MCF 10A (cell line): ENCODE measurements around the gene DHX34. TPM values are rescaled to one million over a fixed set of nuclear protein-coding genes. Genes with fewer than 3 reads are reported as not detected.

ENCODE experiments used
- BruUV-seq: library from RNA; stranded (reverse); fragments of 400-500 nt; replicated peaks from 2 replicates; lab custom pipeline; 2021; lab: Mats Ljungman, UMichigan
- CTCF ChIA-PET: fragments of 300-600 bp; sonication (Branson Sonifier 250); formaldehyde crosslinking; extraction: SDS; loops from one replicate; lab custom pipeline; 2021; ENCODE audit warnings: antibody characterized with exemption, inconsistent platforms; lab: Yijun Ruan, JAX
- POLR2A ChIA-PET: fragments of 300-600, 350-650 bp; sonication (Branson Sonifier 250); formaldehyde crosslinking; extraction: SDS; loops from one replicate; lab custom pipeline; 2020; ENCODE audit warnings: antibody characterized with exemption, inconsistent platforms; lab: Yijun Ruan, JAX
- DNase-seq: peaks from one replicate; pipeline ENCODE4 v3.0.0-alpha.2; 2018; ENCODE audit not compliant: unreplicated experiment
- H3K27ac Mint-ChIP-seq: one replicate; pipeline ENCODE4 v1.8.0; 2022; ENCODE audit warnings: mild to moderate bottlenecking, low read depth, mixed read lengths; ENCODE audit not compliant: unreplicated experiment
- H3K27me3 Mint-ChIP-seq: one replicate; pipeline ENCODE4 v1.8.0; 2022; ENCODE audit warnings: mixed read lengths; ENCODE audit not compliant: insufficient read depth, unreplicated experiment
- H3K36me3 Mint-ChIP-seq: one replicate; pipeline ENCODE4 v1.8.0; 2022; ENCODE audit warnings: mild to moderate bottlenecking, moderate library complexity, mixed read lengths; ENCODE audit not compliant: insufficient read depth, unreplicated experiment
- H3K4me1 Mint-ChIP-seq: one replicate; pipeline ENCODE4 v1.8.0; 2022; ENCODE audit warnings: mixed read lengths; ENCODE audit not compliant: insufficient read depth, unreplicated experiment
- H3K4me3 Mint-ChIP-seq: one replicate; pipeline ENCODE4 v1.8.0; 2022; ENCODE audit warnings: mild to moderate bottlenecking, moderate library complexity, mixed read lengths; ENCODE audit not compliant: unreplicated experiment
- H3K9me3 Mint-ChIP-seq: one replicate; pipeline ENCODE4 v1.8.0; 2022; ENCODE audit warnings: mixed read lengths; ENCODE audit not compliant: unreplicated experiment
- CTCF ChIP-seq: fragments of 200-600 bp; IDR thresholded peaks from one replicate; pipeline ENCODE4 v1.8.0; 2022; ENCODE audit warnings: antibody characterized with exemption, mild to moderate bottlenecking; ENCODE audit not compliant: unreplicated experiment
- intact Hi-C: fragments of 100-400 bp; cut with micrococcal nuclease; formaldehyde crosslinking; loops from 2 replicates; pipeline ENCODE4 v1.14.1; 2022
- total RNA-seq: library from RNA; stranded (reverse); gene quantifications from 2 replicates; pipeline ENCODE4 v1.2.3, GENCODE V29; 2022

The DHX34 gene
- total RNA-seq, 1 experiment from 2014 or later, result 34.7 TPM

DNA sequence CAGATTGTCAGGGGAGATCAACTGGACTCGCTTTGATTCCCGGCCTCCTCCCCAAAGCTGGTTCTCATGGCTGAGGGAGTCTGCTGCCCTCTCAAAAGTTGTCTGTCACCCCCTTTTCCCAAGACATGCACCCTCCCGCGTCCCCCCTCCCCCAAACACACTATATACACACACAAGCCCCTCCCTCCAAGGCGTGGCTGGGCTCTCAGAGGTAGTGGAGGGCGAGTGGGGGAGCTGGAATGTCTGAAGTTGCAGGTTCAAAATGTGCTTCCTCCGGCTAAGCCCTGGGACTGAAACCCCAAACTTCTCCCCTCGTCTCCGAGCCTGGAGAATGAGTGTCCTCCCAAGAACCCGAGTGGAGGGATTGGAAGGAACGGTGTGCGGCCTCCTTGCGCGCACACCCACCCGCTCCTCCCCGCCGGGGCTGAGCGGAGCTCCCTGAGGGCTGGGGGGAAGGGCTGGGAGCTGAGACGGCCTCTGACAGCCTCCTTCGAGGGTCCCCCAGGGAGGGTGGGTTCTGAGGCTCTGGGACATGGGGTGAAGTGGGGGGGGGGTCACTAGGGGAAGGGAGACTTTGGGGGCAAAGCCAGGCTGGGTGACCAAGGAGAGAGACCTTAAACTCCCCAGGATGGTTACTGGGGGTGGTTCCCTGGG lies 80.2 kb downstream of the DHX34 start:
- H3K4me1 Mint-ChIP-seq, result no peaks in the 10 kb centered on the region
- ChIA-PET CTCF (interaction anchor here (1.0 to 2.0 kb wide), 7 partner anchors 7 to 283 kb away, joined by 3 to 17 read pairs (median 5); no protein-coding TSS in a partner anchor), POLR2A (interaction anchor here (1.0 to 1.1 kb wide), 2 partner anchors 87 to 314 kb away, joined by 3 to 5 read pairs; no protein-coding TSS in a partner anchor)
- no TSS peak for BruUV-seq
- no peak overlapping the region for H3K4me3 Mint-ChIP-seq
- intact Hi-C loops, result no loop called here
- H3K36me3 Mint-ChIP-seq, result no peaks in the 10 kb centered on the region
- H3K27ac Mint-ChIP-seq, result no peak overlapping the region
- H3K9me3 Mint-ChIP-seq, result no peaks in the 10 kb centered on the region
- TF ChIP-seq CTCF, result no peak
- no peaks in the 10 kb centered on the region for H3K27me3 Mint-ChIP-seq
- DNase-seq, result no peak

- Mint-ChIP-seq H3K9me3 (no peaks in the 10 kb centered on the region), H3K27me3 (no peaks in the 10 kb centered on the region), H3K27ac (no peak overlapping the region), H3K4me1 (no peaks in the 10 kb centered on the region), H3K4me3 (no peak overlapping the region), H3K36me3 (no peaks in the 10 kb centered on the region)
- BruUV-seq, result no TSS peak
- CTCF ChIA-PET, result interaction anchor here (0.6 to 1.2 kb wide), 3 partner anchors 69 to 148 kb away, joined by 3 to 7 read pairs (median 6); no protein-coding TSS in a partner anchor
- POLR2A ChIA-PET, result no interaction called here
- no peak for TF ChIP-seq CTCF
- intact Hi-C loops, result no loop called here
- no peak for DNase-seq
These were observed 81.1 kb downstream of the DHX34 start for GRCh38 chr19:47430041-47430802.

DNA sequence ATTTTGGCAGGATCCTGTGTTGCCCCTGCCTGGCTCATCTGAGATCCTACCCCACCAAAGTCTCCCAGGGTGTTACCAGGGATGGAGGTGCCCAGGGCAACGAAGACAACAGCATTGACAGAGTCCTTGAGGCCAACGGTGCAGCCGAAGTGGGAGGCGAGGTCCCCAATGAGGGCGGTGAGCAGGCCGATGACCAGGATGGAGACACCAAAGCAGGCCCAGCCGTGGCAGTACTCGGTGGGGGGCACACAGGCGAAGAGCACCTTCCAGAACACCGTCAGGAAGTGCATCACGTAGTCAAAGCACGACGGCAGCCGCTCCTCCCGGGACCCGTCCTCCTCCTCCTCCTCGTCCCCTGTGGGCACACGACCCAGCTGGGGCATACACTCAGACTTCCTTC lies 83.0 kb downstream of the DHX34 start:
- BruUV-seq, result no TSS peak
- intact Hi-C loops, result no loop called here
- Mint-ChIP-seq H3K4me1 (no peaks in the 10 kb centered on the region), H3K4me3 (no peak overlapping the region), H3K27me3 (peaks cover 11% of the 10 kb centered on the region), H3K36me3 (no peaks in the 10 kb centered on the region), H3K27ac (no peak overlapping the region), H3K9me3 (no peaks in the 10 kb centered on the region)
- CTCF ChIA-PET, result interaction anchor here (0.7 to 8.5 kb wide), 7 partner anchors 9 to 281 kb away, joined by 3 to 127 read pairs (median 6); partner anchors contain the start of gene EHD2
- DNase-seq, result no peak
- POLR2A ChIA-PET, result no interaction called here
- no peak for TF ChIP-seq CTCF

Other genes starting within 250 kb of the DHX34 start
- gene ZC3H4, start 235.5 kb upstream of the DHX34 start, total RNA-seq, result 41.4 and 41.8 TPM in 2 replicates
- 76.1 and 81.7 TPM in 2 replicates for gene SAE1, start 218.5 kb upstream of the DHX34 start, total RNA-seq
- gene BBC3, start 118.1 kb upstream of the DHX34 start, total RNA-seq, result 16.2 and 19.6 TPM in 2 replicates
- 35.0 and 39.0 TPM in 2 replicates for gene CCDC9, start 92.8 kb upstream of the DHX34 start, total RNA-seq
- gene INAFM1, start 74.4 kb upstream of the DHX34 start, total RNA-seq, result 15.0 and 16.8 TPM in 2 replicates
- 1.9 and 4.7 TPM in 2 replicates for gene C5AR1, start 39.5 kb upstream of the DHX34 start, total RNA-seq
- 2.4 and 2.8 TPM in 2 replicates for gene C5AR2, start 17.1 kb upstream of the DHX34 start, total RNA-seq
- 6.6 and 11.2 TPM in 2 replicates for gene MEIS3, start 70.2 kb downstream of the DHX34 start, total RNA-seq
- gene SLC8A2, start 122.6 kb downstream of the DHX34 start, total RNA-seq, result 0.54 TPM in 1 of 2 replicates, not detected in the other
- 9.7 and 17.6 TPM in 2 replicates for gene KPTN, start 134.9 kb downstream of the DHX34 start, total RNA-seq
- gene NAPA, start 165.7 kb downstream of the DHX34 start, total RNA-seq, result 72.1 and 73.2 TPM in 2 replicates
- not detected in 2 replicates for gene ZNF541, start 223.8 kb downstream of the DHX34 start, total RNA-seq